Measurements from ENCODE around the gene CLDN11.

CLDN11 gene

GRCh38 chr3:170473358-170473757, 54.7 kb downstream of the CLDN11 start:
- Mint-ChIP-seq H3K27ac (no peak overlapping the region), H3K4me3 (no peak overlapping the region), H3K9me3 (no peaks in the 10 kb centered on the region), H3K27me3 (peaks cover 45% of the 10 kb centered on the region), H3K4me1 (ENCODE audit: low read depth) (peaks cover 11% of the 10 kb centered on the region), H3K36me3 (ENCODE audit: low read depth) (no peaks in the 10 kb centered on the region)

GRCh38 chr3:170475092-170475685, 56.5 kb downstream of the CLDN11 start:
- H3K36me3 Mint-ChIP-seq (ENCODE audit: low read depth), result no peaks in the 10 kb centered on the region
- H3K9me3 Mint-ChIP-seq, result no peaks in the 10 kb centered on the region
- H3K27me3 Mint-ChIP-seq, result peaks cover 42% of the 10 kb centered on the region
- H3K27ac Mint-ChIP-seq, result no peak overlapping the region
- peaks cover 2% of the 10 kb centered on the region for H3K4me1 Mint-ChIP-seq (ENCODE audit: low read depth)
- H3K4me3 Mint-ChIP-seq, result no peak overlapping the region

- peaks cover 32% of the 10 kb centered on the region for H3K27me3 Mint-ChIP-seq
- H3K27ac Mint-ChIP-seq, result no peak overlapping the region
- no peaks in the 10 kb centered on the region for H3K4me1 Mint-ChIP-seq (ENCODE audit: low read depth)
- H3K9me3 Mint-ChIP-seq, result no peaks in the 10 kb centered on the region
- H3K36me3 Mint-ChIP-seq (ENCODE audit: low read depth), result no peaks in the 10 kb centered on the region
- no peak overlapping the region for H3K4me3 Mint-ChIP-seq
These were observed 57.6 kb downstream of the CLDN11 start for GRCh38 chr3:170476291-170476690.

GRCh38 chr3:170477395-170477794, 58.7 kb downstream of the CLDN11 start:
- H3K9me3 Mint-ChIP-seq, result no peaks in the 10 kb centered on the region

GRCh38 chr3:170480111-170480510, 61.4 kb downstream of the CLDN11 start:
- Mint-ChIP-seq H3K4me3 (no peak overlapping the region), H3K27ac (no peak overlapping the region), H3K27me3 (peaks cover 15% of the 10 kb centered on the region), H3K36me3 (ENCODE audit: low read depth) (no peaks in the 10 kb centered on the region), H3K9me3 (no peaks in the 10 kb centered on the region), H3K4me1 (ENCODE audit: low read depth) (no peaks in the 10 kb centered on the region)

More at GRCh38 chr3:170477395-170477794, 58.7 kb downstream of the CLDN11 start:
- H3K36me3 Mint-ChIP-seq (ENCODE audit: low read depth), result no peaks in the 10 kb centered on the region
- no peak overlapping the region for H3K27ac Mint-ChIP-seq
- H3K4me3 Mint-ChIP-seq, result no peak overlapping the region
- peaks cover 31% of the 10 kb centered on the region for H3K27me3 Mint-ChIP-seq
- no peaks in the 10 kb centered on the region for H3K4me1 Mint-ChIP-seq (ENCODE audit: low read depth)

GRCh38 chr3:170482199-170482598, 63.5 kb downstream of the CLDN11 start:
- no peaks in the 10 kb centered on the region for H3K4me1 Mint-ChIP-seq (ENCODE audit: low read depth)
- no peak overlapping the region for H3K4me3 Mint-ChIP-seq
- no peak overlapping the region for H3K27ac Mint-ChIP-seq
- H3K27me3 Mint-ChIP-seq, result peaks cover 5% of the 10 kb centered on the region
- H3K9me3 Mint-ChIP-seq, result no peaks in the 10 kb centered on the region
- no peaks in the 10 kb centered on the region for H3K36me3 Mint-ChIP-seq (ENCODE audit: low read depth)

GRCh38 chr3:170483485-170484262, 65.0 kb downstream of the CLDN11 start:
- no peaks in the 10 kb centered on the region for H3K4me1 Mint-ChIP-seq (ENCODE audit: low read depth)
- H3K27me3 Mint-ChIP-seq, result peaks cover 9% of the 10 kb centered on the region
- no peaks in the 10 kb centered on the region for H3K36me3 Mint-ChIP-seq (ENCODE audit: low read depth)
- no peak overlapping the region for H3K4me3 Mint-ChIP-seq
- H3K9me3 Mint-ChIP-seq, result no peaks in the 10 kb centered on the region
- H3K27ac Mint-ChIP-seq, result no peak overlapping the region
